Measurements from ENCODE around the gene CHN1.

The CHN1 gene

GRCh38 chr2:174977364-174977763, 27.8 kb downstream of the CHN1 start:
- no peak for FAIRE-seq
- no peak for DNase-seq (ENCODE audit: insufficient read length, low spot score)

- FAIRE-seq (no peak), DNase-seq (ENCODE audit: insufficient read length, low spot score) (no peak)
Observed at GRCh38 chr2:174974131-174974530, 31.1 kb downstream of the CHN1 start.

GRCh38 chr2:174972924-174973323, 32.3 kb downstream of the CHN1 start:
- FAIRE-seq (no peak), DNase-seq (ENCODE audit: insufficient read length, low spot score) (no peak)

- FAIRE-seq (no peak), DNase-seq (ENCODE audit: insufficient read length, low spot score) (no peak)
Observed at GRCh38 chr2:174971868-174972781, 33.1 kb downstream of the CHN1 start.

- DNase-seq (ENCODE audit: insufficient read length, low spot score) (no peak), FAIRE-seq (no peak)
Observed at GRCh38 chr2:174970092-174970491, 35.1 kb downstream of the CHN1 start.

GRCh38 chr2:174969091-174969734, 36.0 kb downstream of the CHN1 start:
- FAIRE-seq (no peak), DNase-seq (ENCODE audit: insufficient read length, low spot score) (no peak)

GRCh38 chr2:174967691-174968260, 37.4 kb downstream of the CHN1 start:
- DNase-seq (ENCODE audit: insufficient read length, low spot score) = no peak
- no peak for FAIRE-seq

GRCh38 chr2:174967086-174967485, 38.1 kb downstream of the CHN1 start:
- FAIRE-seq = no peak
- no peak for DNase-seq (ENCODE audit: insufficient read length, low spot score)

- FAIRE-seq = no peak
Observed at GRCh38 chr2:174965992-174966744, 39.0 kb downstream of the CHN1 start.

GRCh38 chr2:174965551-174965950, 39.6 kb downstream of the CHN1 start:
- DNase-seq (ENCODE audit: insufficient read length, low spot score) (no peak), FAIRE-seq (no peak)

More at GRCh38 chr2:174965992-174966744, 39.0 kb downstream of the CHN1 start:
- no peak for DNase-seq (ENCODE audit: insufficient read length, low spot score)

- DNase-seq (ENCODE audit: insufficient read length, low spot score) (no peak), FAIRE-seq (no peak)
Observed at GRCh38 chr2:174964404-174964803, 40.8 kb downstream of the CHN1 start.

GRCh38 chr2:174963437-174964400, 41.5 kb downstream of the CHN1 start:
- no peak for FAIRE-seq
- no peak for DNase-seq (ENCODE audit: insufficient read length, low spot score)

- no peak for DNase-seq (ENCODE audit: insufficient read length, low spot score)
- no peak for FAIRE-seq
Observed at GRCh38 chr2:174959787-174960186, 45.4 kb downstream of the CHN1 start.

GRCh38 chr2:174957050-174957449, 48.1 kb downstream of the CHN1 start:
- FAIRE-seq = no peak

GRCh38 chr2:174952607-174953006, 52.6 kb downstream of the CHN1 start:
- FAIRE-seq (no peak), DNase-seq (ENCODE audit: insufficient read length, low spot score) (no peak)

More at GRCh38 chr2:174957050-174957449, 48.1 kb downstream of the CHN1 start:
- no peak for DNase-seq (ENCODE audit: insufficient read length, low spot score)

- no peak for DNase-seq (ENCODE audit: insufficient read length, low spot score)
- FAIRE-seq = no peak
Observed at GRCh38 chr2:174951745-174952144, 53.4 kb downstream of the CHN1 start.

- no peak for DNase-seq (ENCODE audit: insufficient read length, low spot score)
- FAIRE-seq = no peak
Observed at GRCh38 chr2:174949988-174950687, 55.0 kb downstream of the CHN1 start.

- DNase-seq (ENCODE audit: insufficient read length, low spot score) (no peak), FAIRE-seq (no peak)
Observed at GRCh38 chr2:174945601-174946260, 59.5 kb downstream of the CHN1 start.

GRCh38 chr2:174939046-174939445, 66.1 kb downstream of the CHN1 start:
- DNase-seq (ENCODE audit: insufficient read length, low spot score) = no peak
- FAIRE-seq = no peak

All from GM19239 (cell line).